Esophagus muscularis mucosa (tissue), 3 donors: ENCODE results near the gene NCAM1.

Experiments used
- POLR2A ChIP-seq: fragments of 450-650 bp; IDR thresholded peaks from one replicate; pipeline ENCODE4 v1.6.1; 2017; ENCODE audit warnings: antibody characterized with exemption, moderate library complexity, mild to moderate bottlenecking, low read depth
- POLR2AphosphoS5 ChIP-seq, 2 donors: sonication (generic); formaldehyde crosslinking; IDR thresholded peaks; one replicate each; pipeline ENCODE4 v1.6.1; 2017; ENCODE audit warnings: antibody characterized with exemption in 2 of 2
- TF ChIP-seq, protein P1 (sequence below), 3 experiments: fragments of 200-600 bp in 2 of 3; fragments of 450-650 bp in 1 of 3; sonication (generic) in 2 of 3; IDR thresholded peaks; one replicate each; pipeline ENCODE4 v1.5.1; 2017 to 2019; ENCODE audit warnings: antibody characterized with exemption in 3 of 3, mild to moderate bottlenecking in 2 of 3, moderate library complexity in 1 of 3

DNA sequence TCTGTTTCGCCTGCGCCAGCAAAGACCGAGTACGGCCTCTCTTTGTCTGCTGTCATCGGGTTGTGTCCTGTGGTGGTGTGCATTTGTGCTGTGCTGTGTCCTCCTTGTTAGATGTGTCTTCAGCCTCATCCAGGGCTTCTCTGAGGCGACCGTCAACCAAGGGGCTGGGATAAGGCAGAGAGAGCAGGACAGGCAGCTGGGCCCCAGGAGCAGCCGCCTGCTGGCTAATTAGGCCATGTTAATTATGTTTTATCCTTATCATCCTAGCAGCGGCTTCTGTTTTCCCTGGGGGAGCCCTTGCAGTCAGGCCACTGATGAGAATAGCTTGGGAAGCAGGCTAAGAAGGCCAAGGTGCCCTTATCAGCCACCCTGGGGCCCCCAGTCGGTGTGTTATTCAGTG is 312.5 kb downstream of the NCAM1 start:
- TF ChIP-seq, protein P1, sequence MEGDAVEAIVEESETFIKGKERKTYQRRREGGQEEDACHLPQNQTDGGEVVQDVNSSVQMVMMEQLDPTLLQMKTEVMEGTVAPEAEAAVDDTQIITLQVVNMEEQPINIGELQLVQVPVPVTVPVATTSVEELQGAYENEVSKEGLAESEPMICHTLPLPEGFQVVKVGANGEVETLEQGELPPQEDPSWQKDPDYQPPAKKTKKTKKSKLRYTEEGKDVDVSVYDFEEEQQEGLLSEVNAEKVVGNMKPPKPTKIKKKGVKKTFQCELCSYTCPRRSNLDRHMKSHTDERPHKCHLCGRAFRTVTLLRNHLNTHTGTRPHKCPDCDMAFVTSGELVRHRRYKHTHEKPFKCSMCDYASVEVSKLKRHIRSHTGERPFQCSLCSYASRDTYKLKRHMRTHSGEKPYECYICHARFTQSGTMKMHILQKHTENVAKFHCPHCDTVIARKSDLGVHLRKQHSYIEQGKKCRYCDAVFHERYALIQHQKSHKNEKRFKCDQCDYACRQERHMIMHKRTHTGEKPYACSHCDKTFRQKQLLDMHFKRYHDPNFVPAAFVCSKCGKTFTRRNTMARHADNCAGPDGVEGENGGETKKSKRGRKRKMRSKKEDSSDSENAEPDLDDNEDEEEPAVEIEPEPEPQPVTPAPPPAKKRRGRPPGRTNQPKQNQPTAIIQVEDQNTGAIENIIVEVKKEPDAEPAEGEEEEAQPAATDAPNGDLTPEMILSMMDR (IDR thresholded peaks at IDR 0.05): no peak
- no peak for TF ChIP-seq POLR2A
- no peak for TF ChIP-seq POLR2AphosphoS5 (IDR thresholded peaks at IDR 0.05)
